K562 (cell line): ENCODE results near the gene UNC5B. TPM values are rescaled to one million over a fixed set of nuclear protein-coding genes. Genes with fewer than 3 reads are reported as not detected.

Experiments used
- ATAC-seq: fragments of 200-7000 bp; cut with Tn5 transposase; 3 replicates; pipeline ENCODE4 v1.9.1; 2020; ENCODE audit warnings: moderate library complexity
- BruUV-seq: library from RNA; stranded (reverse); fragments of 400-500 nt; replicated peaks from 2 replicates; lab custom pipeline; 2021; lab: Mats Ljungman, UMichigan
- CTCF ChIA-PET: fragments of 300-600 bp; formaldehyde crosslinking; extraction: SDS; loops from one replicate; lab custom pipeline; 2021; ENCODE audit warnings: low intra/inter-chr PET ratio; lab: Yijun Ruan, JAX
- POLR2A ChIA-PET: fragments of 300-600, 350-650 bp; sonication (Branson Sonifier 250); formaldehyde crosslinking; extraction: SDS; loops from one replicate; lab custom pipeline; 2021; ENCODE audit warnings: antibody characterized with exemption, inconsistent platforms; lab: Yijun Ruan, JAX
- DNase-seq, 4 experiments: peaks; one replicate each; pipeline versions ENCODE4 v3.0.0 to v3.0.0-alpha.2; 2011 to 2018; ENCODE audit warnings: low spot score in 3 of 4, mixed read lengths in 3 of 4; ENCODE audit errors: extremely low read depth in 1 of 4
- FAIRE-seq: peaks from 2 replicates; lab custom pipeline; 2011; peaks lifted over from hg19 to GRCh38; lab: Jason Lieb, UNC
- H2AFZ ChIP-seq: 2 replicates; pipeline ENCODE4 v1.6.0; 2011; ENCODE audit warnings: low read depth, low read length, control low read depth, inconsistent platforms
- H3K27ac ChIP-seq: fragments of 200-600 bp; 3 replicates; pipeline ENCODE4 v1.8.0; 2011; ENCODE audit warnings: low read depth, mild to moderate bottlenecking, control low read depth, inconsistent platforms, low read length, moderate library complexity, mixed read lengths; ENCODE audit errors: extremely low read depth
- H3K27me3 ChIP-seq, 2 experiments: fragments of 300-600 bp in 1 of 2; 2 replicates in 1 of 2; 3 replicates in 1 of 2; pipeline versions ENCODE4 v1.6.0 to v1.8.0; 2011; ENCODE audit warnings: inconsistent platforms in 2 of 2, low read length in 2 of 2, mild to moderate bottlenecking in 1 of 2, mixed read lengths in 1 of 2, moderate library complexity in 1 of 2; ENCODE audit not compliant: control insufficient read depth in 2 of 2, insufficient read depth in 2 of 2
- H3K36me3 ChIP-seq: fragments of 300-600 bp; 3 replicates; pipeline ENCODE4 v1.8.0; 2011; ENCODE audit warnings: mild to moderate bottlenecking, low read length, inconsistent platforms; ENCODE audit not compliant: control insufficient read depth, insufficient read depth
- H3K4me1 ChIP-seq, 2 experiments: fragments of 200-600 bp in 1 of 2; replicated peaks in 1 of 2; 2 replicates in 1 of 2; 3 replicates in 1 of 2; pipeline versions ENCODE4 v1.5.1 to v1.8.0; 2011; ENCODE audit warnings: inconsistent platforms in 2 of 2, low read length in 2 of 2, mild to moderate bottlenecking in 1 of 2, mixed read lengths in 1 of 2, moderate library complexity in 1 of 2; ENCODE audit not compliant: control insufficient read depth in 2 of 2, insufficient read depth in 2 of 2
- H3K4me2 ChIP-seq: 2 replicates; pipeline ENCODE4 v1.6.1; 2011; ENCODE audit warnings: low read length, control low read depth, inconsistent platforms, mixed read lengths; ENCODE audit not compliant: insufficient read depth
- H3K4me3 ChIP-seq: fragments of 200-600 bp; sonication (generic), shearing (Covaris generic); 2 replicates; pipeline ENCODE4 v1.5.1; 2016; ENCODE audit warnings: control low read depth, inconsistent platforms
- H3K79me2 ChIP-seq: fragments of 200-600 bp; 3 replicates; pipeline ENCODE4 v1.8.0; 2011; ENCODE audit warnings: low read length, inconsistent platforms; ENCODE audit not compliant: control insufficient read depth, insufficient read depth
- H3K9ac ChIP-seq, 2 experiments: 2 replicates each; pipeline versions ENCODE4 v1.6.0 to v1.6.1; 2011; ENCODE audit warnings: low read depth in 2 of 2, low read length in 2 of 2, control low read depth in 1 of 2, inconsistent platforms in 1 of 2, mild to moderate bottlenecking in 1 of 2, mixed read lengths in 1 of 2; ENCODE audit not compliant: insufficient read depth in 1 of 2
- H3K9me1 ChIP-seq: one replicate; pipeline ENCODE4 v1.6.0; 2011; ENCODE audit warnings: inconsistent platforms, mild to moderate bottlenecking, low read length, moderate library complexity; ENCODE audit not compliant: control insufficient read depth, insufficient read depth
- H3K9me3 ChIP-seq: replicated peaks from 2 replicates; pipeline ENCODE4 v1.5.1; 2011; ENCODE audit warnings: low read depth, low read length, inconsistent platforms; ENCODE audit not compliant: control insufficient read depth, insufficient read depth
- H4K20me1 ChIP-seq: replicated peaks from 2 replicates; pipeline ENCODE4 v1.6.1; 2011; ENCODE audit warnings: low read length, inconsistent platforms, mixed read lengths; ENCODE audit not compliant: control insufficient read depth, insufficient read depth
- HMBOX1 ChIP-seq: sonication (generic); IDR thresholded peaks from 2 replicates; pipeline ENCODE4 v1.6.1; 2016
- MGA ChIP-seq: fragments of 450-650 bp; IDR thresholded peaks from 2 replicates; pipeline ENCODE4 v1.6.1; 2016; ENCODE audit warnings: mild to moderate bottlenecking, moderate library complexity
- TAF15 ChIP-seq: fragments of 200-400 bp; formaldehyde crosslinking; IDR thresholded peaks from 2 replicates; pipeline ENCODE4 v1.6.1; 2017; ENCODE audit warnings: mild to moderate bottlenecking, low read depth, low read length, moderate library complexity
- ZNF316 ChIP-seq: fragments of 450-650 bp; IDR thresholded peaks from 2 replicates; pipeline ENCODE4 v1.6.1; 2016
- WGBS: fragments of 100-300 bp; shearing (Covaris generic); methylation state at CpG from one replicate; pipeline ENCODE4 v1.1.6; 2016; ENCODE audit warnings: low coverage, mixed read lengths; ENCODE audit not compliant: insufficient coverage; ENCODE audit errors: missing lambda C conversion rate; 5-methylcytosine and 5-hydroxymethylcytosine counted together
- in situ Hi-C: fragments of 300-500 bp; cut with MboI; formaldehyde crosslinking; loops from 4 replicates; pipeline ENCODE4 v1.15.0; 2018; ENCODE audit warnings: inconsistent platforms, mixed read lengths
- intact Hi-C: fragments of 100-400 bp; cut with micrococcal nuclease; formaldehyde crosslinking; loops from 2 replicates; pipeline ENCODE4 v1.14.2; 2022
- polyA plus RNA-seq, 8 experiments: library from polyadenylated mRNA; depleted of rRNA in 4 of 8; stranded (reverse) in 5 of 8; unstranded in 3 of 8; fragments of >200 nt; fragmentation: Nextera tagmentation in 2 of 8; fragmentation: Illumina TruSeq in 1 of 8; extraction: Ambion mirVana in 2 of 8; extraction: Trizol in 1 of 8; gene quantifications; 2 replicates each; pipeline versions ENCODE4 v1.2.1 to v1.2.3, GENCODE V29; 2011 to 2014; ENCODE audit warnings: inconsistent platforms in 1 of 8, missing spikeins in 1 of 8
- total RNA-seq, 7 experiments: library from RNA; depleted of rRNA in 6 of 7; stranded (reverse); fragments of >200 nt in 6 of 7; fragmentation: Illumina TruSeq in 2 of 7; extraction: Trizol in 2 of 7; gene quantifications; 2 replicates each; pipeline versions ENCODE4 v1.2.1 to v1.2.3, GENCODE V29; 2011 to 2021; ENCODE audit warnings: low replicate concordance in 1 of 7

Gene UNC5B
- total and polyA plus RNA-seq, 9 of the 15 experiments (the other 6 are each of a cell fraction or from before 2014, with no cell fraction given), result 0.10 to 8.4 (median 2.1) TPM

DNA sequence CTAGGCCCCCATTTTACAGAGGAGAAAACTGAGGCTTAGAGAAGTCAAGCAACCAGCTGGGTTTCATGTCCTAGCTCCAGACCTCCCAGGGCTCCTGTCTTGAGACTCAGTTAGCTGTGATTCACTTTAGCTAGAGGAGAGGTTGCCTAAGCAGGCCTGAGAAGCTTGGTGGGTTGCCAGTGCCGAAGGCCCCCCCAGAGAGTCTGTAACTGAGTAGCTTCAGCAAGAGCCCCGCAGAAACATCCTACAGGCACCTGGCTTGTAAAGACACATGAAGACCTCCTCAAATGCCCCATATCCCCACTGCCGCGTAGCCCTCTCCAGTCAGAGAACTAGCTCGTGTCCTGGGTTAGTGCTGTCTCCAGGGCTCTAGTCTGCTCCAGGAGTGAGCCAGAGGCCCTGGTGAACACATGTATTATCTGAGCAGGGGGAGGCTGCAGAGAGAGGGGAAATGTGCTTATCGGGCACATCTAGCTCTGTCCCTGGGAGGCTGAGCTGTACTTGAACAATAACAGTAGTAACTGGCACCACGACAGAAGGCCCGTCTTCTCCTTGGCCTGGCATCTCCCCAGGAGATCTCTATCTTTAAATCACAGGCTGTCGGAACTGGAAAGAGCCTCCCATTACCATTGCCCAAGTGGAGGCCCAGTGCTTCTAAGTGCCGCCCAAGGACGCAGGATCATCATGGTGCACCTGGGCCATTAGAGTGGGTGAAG is 28.9 kb downstream of the UNC5B start:
- Histone ChIP-seq H3K27ac (no peak overlapping the region), H3K27me3 (peaks cover 0 to 11% of the 10 kb centered on the region in 2 experiments; a peak in 2 of 5 replicates), H3K79me2 (no peaks in the 10 kb centered on the region), H3K36me3 (no peaks in the 10 kb centered on the region), H3K4me1 (peaks cover 30 to 37% of the 10 kb centered on the region in 2 experiments), H4K20me1 (peaks cover 4% of the 10 kb centered on the region; the same call in 1 of the 2 replicates), H3K9me1 (no peaks in the 10 kb centered on the region), H3K4me2 (no peak overlapping the region), H2AFZ (no peak overlapping the region), H3K9me3 (no peaks in the 10 kb centered on the region), H3K4me3 (no peak overlapping the region), H3K9ac (no peak overlapping the region)
- DNase-seq (no peak), FAIRE-seq (no peak), ATAC-seq (peak; percentile 33)
- CTCF ChIA-PET, result no interaction called here
- POLR2A ChIA-PET, result interaction anchor here (0.7 to 2.4 kb wide), 6 partner anchors 11 to 1088 kb away, joined by 4 to 13 read pairs (median 6); no protein-coding TSS in a partner anchor
- 44% methylated on average over 11 of the region's 11 CpGs for WGBS
- intact Hi-C loops, result no loop called here
- in situ Hi-C loops, result no loop called here
- no TSS peak for BruUV-seq
- peak; percentile 66 for TF ChIP-seq HMBOX1
- peak; percentile 48; the same call in 1 of the 2 replicates for TF ChIP-seq ZNF316
- 0 out of 2 replicates have a peak, but pooled peaks have one; percentile 13 for TF ChIP-seq MGA
- no peak for TF ChIP-seq TAF15
